Measurements from ENCODE around the gene SMG5. TPM values are rescaled to one million over a fixed set of nuclear protein-coding genes. Genes with fewer than 3 reads are reported as not detected.

The SMG5 gene
- total and polyA plus RNA-seq, 4 donors, result 37.3 to 68.4 (median 41.4) TPM

DNA sequence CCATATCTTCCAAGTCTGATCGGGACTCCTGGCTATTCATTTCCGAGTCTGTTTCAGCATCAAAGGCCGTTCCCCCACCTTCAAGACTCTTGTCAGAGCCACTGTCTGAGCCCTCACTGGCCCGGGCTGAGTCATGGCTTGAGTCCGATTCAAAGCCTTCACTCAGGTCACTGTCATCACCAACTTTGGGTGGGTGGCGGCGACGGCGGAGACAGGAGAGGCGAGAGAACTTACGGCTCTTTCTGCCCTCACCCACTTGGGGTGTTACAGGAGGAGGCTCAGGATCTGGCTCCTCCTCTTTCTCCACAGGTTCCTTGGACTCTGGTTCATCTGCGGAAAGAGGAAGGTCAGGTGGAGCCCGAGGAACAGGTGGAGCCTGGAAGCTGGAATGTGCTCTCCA lies 16.6 kb downstream of the SMG5 start:
- Histone ChIP-seq H3K4me3 (no peak overlapping the region), H3K9ac (ENCODE audit: insufficient read depth in 1 of 2, low read length in 2 of 2) (no peak overlapping the region), H3K4me1 (ENCODE audit: control insufficient read depth in 5 of 5, insufficient read depth in 5 of 5, low read length in 5 of 5) (no peaks in the 10 kb centered on the region), H3K9me3 (ENCODE audit: control insufficient read depth in 4 of 4, insufficient read depth in 3 of 4, low read length in 3 of 4) (no peaks in the 10 kb centered on the region), H3K27ac (ENCODE audit: low read depth in 1 of 2, low read length in 1 of 2) (no peak overlapping the region), H3K27me3 (ENCODE audit: control insufficient read depth in 3 of 3, insufficient read depth in 3 of 3, low read length in 2 of 3) (no peaks in the 10 kb centered on the region), H3K36me3 (ENCODE audit: control insufficient read depth in 4 of 4, insufficient read depth in 4 of 4, low read length in 4 of 4) (peaks cover 32 to 56% (median 47%) of the 10 kb centered on the region in 4 donors)
- TF ChIP-seq, protein P1, sequence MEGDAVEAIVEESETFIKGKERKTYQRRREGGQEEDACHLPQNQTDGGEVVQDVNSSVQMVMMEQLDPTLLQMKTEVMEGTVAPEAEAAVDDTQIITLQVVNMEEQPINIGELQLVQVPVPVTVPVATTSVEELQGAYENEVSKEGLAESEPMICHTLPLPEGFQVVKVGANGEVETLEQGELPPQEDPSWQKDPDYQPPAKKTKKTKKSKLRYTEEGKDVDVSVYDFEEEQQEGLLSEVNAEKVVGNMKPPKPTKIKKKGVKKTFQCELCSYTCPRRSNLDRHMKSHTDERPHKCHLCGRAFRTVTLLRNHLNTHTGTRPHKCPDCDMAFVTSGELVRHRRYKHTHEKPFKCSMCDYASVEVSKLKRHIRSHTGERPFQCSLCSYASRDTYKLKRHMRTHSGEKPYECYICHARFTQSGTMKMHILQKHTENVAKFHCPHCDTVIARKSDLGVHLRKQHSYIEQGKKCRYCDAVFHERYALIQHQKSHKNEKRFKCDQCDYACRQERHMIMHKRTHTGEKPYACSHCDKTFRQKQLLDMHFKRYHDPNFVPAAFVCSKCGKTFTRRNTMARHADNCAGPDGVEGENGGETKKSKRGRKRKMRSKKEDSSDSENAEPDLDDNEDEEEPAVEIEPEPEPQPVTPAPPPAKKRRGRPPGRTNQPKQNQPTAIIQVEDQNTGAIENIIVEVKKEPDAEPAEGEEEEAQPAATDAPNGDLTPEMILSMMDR (IDR thresholded peaks at IDR 0.05; ENCODE audit: control extremely low read depth, extremely low read depth), result no peak
- WGBS, 2 donors, result 93 to 96% methylated on average over 13 of the region's 13 CpGs
- DNase-seq, result no peak
- no peak for ATAC-seq (ENCODE audit: insufficient read depth, low FRiP score)

GRCh38 chr1:156263288-156263655 lies 19.4 kb downstream of the SMG5 start:
- TF ChIP-seq, protein P1 (IDR thresholded peaks at IDR 0.05; ENCODE audit: control extremely low read depth, extremely low read depth), result no peak
- H3K36me3 ChIP-seq (ENCODE audit: control insufficient read depth in 4 of 4, insufficient read depth in 4 of 4, low read length in 4 of 4), result peaks cover 34 to 77% (median 60%) of the 10 kb centered on the region in 4 donors
- ATAC-seq (ENCODE audit: insufficient read depth, low FRiP score) (no peak), DNase-seq (no peak)
- 88 to 97% methylated on average over 9 of the region's 9 CpGs for WGBS, 2 donors
- H3K4me3 ChIP-seq, result no peak overlapping the region
- peak overlapping the region in 1 of 2 donors; percentile 0 for H3K27ac ChIP-seq (ENCODE audit: low read depth in 1 of 2, low read length in 1 of 2)
- no peak overlapping the region for H3K9ac ChIP-seq (ENCODE audit: insufficient read depth in 1 of 2, low read length in 2 of 2)
- H3K4me1 ChIP-seq (ENCODE audit: control insufficient read depth in 5 of 5, insufficient read depth in 5 of 5, low read length in 5 of 5), result no peaks in the 10 kb centered on the region
- H3K27me3 ChIP-seq (ENCODE audit: control insufficient read depth in 3 of 3, insufficient read depth in 3 of 3, low read length in 2 of 3), result no peaks in the 10 kb centered on the region
- H3K9me3 ChIP-seq (ENCODE audit: control insufficient read depth in 4 of 4, insufficient read depth in 3 of 4, low read length in 3 of 4), result no peaks in the 10 kb centered on the region

DNA sequence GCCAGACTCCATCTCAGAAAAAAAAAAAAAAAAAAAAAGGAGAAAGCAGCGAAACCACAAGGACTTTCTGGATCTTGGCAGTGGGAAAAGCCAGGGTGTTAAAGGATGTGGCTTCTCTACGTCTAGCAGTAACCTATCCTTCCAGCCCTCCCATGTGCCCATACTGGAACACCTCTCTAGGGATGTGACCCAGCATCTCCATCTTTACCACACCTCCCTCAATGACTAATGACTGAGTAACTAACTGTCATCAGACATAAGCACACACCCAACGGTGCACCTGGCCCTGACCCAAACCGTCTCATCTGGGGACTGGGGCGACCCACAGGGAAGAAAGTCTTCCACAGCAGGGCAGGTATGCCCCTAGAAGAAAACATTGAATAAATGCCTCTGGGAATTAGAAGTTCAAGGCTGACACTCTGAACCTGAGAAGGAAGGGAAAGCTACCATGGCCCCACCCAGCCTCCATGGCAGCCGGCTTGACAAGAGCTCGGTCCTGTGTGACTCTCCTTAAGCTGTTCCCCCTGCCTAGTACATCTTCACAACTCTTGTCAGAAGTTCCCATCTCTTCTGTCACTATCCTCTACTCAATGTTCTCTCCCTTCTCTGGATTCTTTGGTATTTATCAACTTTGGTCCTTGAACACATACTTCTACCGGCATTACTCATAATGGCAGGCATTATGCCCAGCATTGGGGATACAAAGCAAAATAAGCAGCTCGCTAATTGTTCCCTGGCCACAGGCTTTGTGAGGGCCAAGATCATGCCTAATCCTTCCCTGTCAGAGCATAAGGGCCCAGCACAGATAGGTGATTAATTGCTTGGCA lies 20.0 kb downstream of the SMG5 start:
- peaks cover 34 to 77% (median 61%) of the 10 kb centered on the region in 4 donors for H3K36me3 ChIP-seq (ENCODE audit: control insufficient read depth in 4 of 4, insufficient read depth in 4 of 4, low read length in 4 of 4)
- TF ChIP-seq, protein P1 (IDR thresholded peaks at IDR 0.05; ENCODE audit: control extremely low read depth, extremely low read depth), result no peak
- 89 to 91% methylated on average over 9 of the region's 9 CpGs for WGBS, 2 donors
- no peaks in the 10 kb centered on the region for H3K27me3 ChIP-seq (ENCODE audit: control insufficient read depth in 3 of 3, insufficient read depth in 3 of 3, low read length in 2 of 3)
- ATAC-seq (ENCODE audit: insufficient read depth, low FRiP score), result no peak
- no peak overlapping the region for H3K4me3 ChIP-seq
- no peaks in the 10 kb centered on the region for H3K9me3 ChIP-seq (ENCODE audit: control insufficient read depth in 4 of 4, insufficient read depth in 3 of 4, low read length in 3 of 4)
- no peak overlapping the region for H3K9ac ChIP-seq (ENCODE audit: insufficient read depth in 1 of 2, low read length in 2 of 2)
- DNase-seq, result no peak
- H3K4me1 ChIP-seq (ENCODE audit: control insufficient read depth in 5 of 5, insufficient read depth in 5 of 5, low read length in 5 of 5), result no peaks in the 10 kb centered on the region
- H3K27ac ChIP-seq (ENCODE audit: low read depth in 1 of 2, low read length in 1 of 2), result peak overlapping the region in 1 of 2 donors; percentile 0

Measured in lung (tissue), 12 donors.